Transverse colon (tissue), 4 donors: ENCODE measurements around the gene PERP. TPM values are rescaled to one million over a fixed set of nuclear protein-coding genes. Genes with fewer than 3 reads are reported as not detected.

Experiments
- DNase-seq: peaks from one replicate; pipeline ENCODE4 v3.0.0-alpha.2; 2019
- H3K27ac ChIP-seq, 4 donors: fragments of 200-600 bp; sonication (generic); 2 replicates each; pipeline ENCODE4 v1.5.1; 2016 to 2018; ENCODE audit warnings: inconsistent platforms in 4 of 4
- H3K27me3 ChIP-seq: fragments of 200-600 bp; sonication (generic); 2 replicates; pipeline ENCODE4 v1.5.1; 2017; ENCODE audit warnings: inconsistent platforms
- H3K36me3 ChIP-seq, 4 donors: fragments of 200-600 bp; sonication (generic); 2 replicates each; pipeline ENCODE4 v1.5.1; 2017 to 2019; ENCODE audit warnings: inconsistent platforms in 4 of 4
- H3K4me1 ChIP-seq, 4 donors: fragments of 200-600 bp; sonication (generic); 2 replicates each; pipeline ENCODE4 v1.5.1; 2017 to 2020; ENCODE audit warnings: inconsistent platforms in 4 of 4
- H3K4me3 ChIP-seq, 4 donors: fragments of 200-600 bp; sonication (generic); 1 replicate in 1 of 4; 2 replicates in 3 of 4; pipeline versions ENCODE4 v1.5.1 to v1.6.1; 2017 to 2019; ENCODE audit warnings: inconsistent platforms in 4 of 4
- H3K9me3 ChIP-seq, 2 donors: fragments of 200-600 bp; sonication (generic); 2 replicates each; pipeline ENCODE4 v1.5.1; 2017 to 2019; ENCODE audit warnings: inconsistent platforms in 2 of 2
- EP300 ChIP-seq: sonication (generic); formaldehyde crosslinking; IDR thresholded peaks from one replicate; pipeline ENCODE4 v1.6.1; 2017; ENCODE audit warnings: antibody characterized with exemption, low read depth
- POLR2A ChIP-seq: fragments of 450-650 bp; IDR thresholded peaks from one replicate; pipeline ENCODE4 v1.6.1; 2016; ENCODE audit warnings: antibody characterized with exemption, mild to moderate bottlenecking, moderate library complexity
- POLR2AphosphoS5 ChIP-seq, 3 donors: sonication (generic); formaldehyde crosslinking; IDR thresholded peaks; one replicate each; pipeline ENCODE4 v1.6.1; 2016; ENCODE audit warnings: antibody characterized with exemption in 3 of 3
- WGBS, 2 donors: methylation state at CpG; one replicate each; pipeline ENCODE4 v1.1.5; 2018; ENCODE audit warnings: low coverage in 1 of 2; 5-methylcytosine and 5-hydroxymethylcytosine counted together
- in situ Hi-C, 4 donors: fragments of 200-750 bp; cut with MboI; loops; one replicate each; pipeline versions ENCODE4 v1.15.0 to v1.15.1; 2017; ENCODE audit warnings: low sequenced_read_pairs in 3 of 4, low pct_ligation_motif_present in 1 of 4, low pct_unique_long_range_greater_than_20kb in 1 of 4
- intact Hi-C: fragments of 100-400 bp; cut with DNase I; formaldehyde crosslinking; loops from one replicate; pipeline ENCODE4 v1.15.1; 2023; ENCODE audit warnings: low total_unique reads
- total RNA-seq, 4 donors: library from RNA; depleted of rRNA; stranded (reverse); fragments of >200 nt; gene quantifications; one replicate each; pipeline ENCODE4 v1.1.0, GENCODE V29; 2016
- TF ChIP-seq, protein P1 (sequence below), 5 experiments: fragments of 200-600 bp in 3 of 5; fragments of 450-650 bp in 2 of 5; sonication (generic) in 3 of 5; IDR thresholded peaks; 1 replicate in 2 of 5; 2 replicates in 3 of 5; pipeline ENCODE4 v1.5.1; 2016 to 2017; ENCODE audit warnings: antibody characterized with exemption in 5 of 5, inconsistent platforms in 3 of 5, mild to moderate bottlenecking in 2 of 5, moderate library complexity in 1 of 5

The PERP gene
- total RNA-seq, 4 donors from 2014 or later: 18.1 to 73.0 (median 55.5) TPM

- in situ Hi-C loops: loop anchor here (10.0 to 25.0 kb wide), 7 partner anchors 105 to 653 kb away; partner anchors contain the start of genes HEBP2 (in 2 of the 4) and CCDC28A (in 1 of the 4)
- Histone ChIP-seq H3K4me3 (no peak overlapping the region), H3K4me1 (peaks cover 0 to 35% (median 10%) of the 10 kb centered on the region in 4 donors), H3K27ac (peak overlapping the region in 3 of 4 donors; percentile 26 to 49 (median 37)), H3K9me3 (no peaks in the 10 kb centered on the region), H3K36me3 (no peaks in the 10 kb centered on the region), H3K27me3 (peaks cover 20% of the 10 kb centered on the region)
- intact Hi-C loops: no loop called here
- 30 to 31% methylated on average over 6 to 7 of the region's 7 CpGs for WGBS, 2 donors
- peak; percentile 87 for DNase-seq
- TF ChIP-seq POLR2A: no peak
- TF ChIP-seq, protein P1, sequence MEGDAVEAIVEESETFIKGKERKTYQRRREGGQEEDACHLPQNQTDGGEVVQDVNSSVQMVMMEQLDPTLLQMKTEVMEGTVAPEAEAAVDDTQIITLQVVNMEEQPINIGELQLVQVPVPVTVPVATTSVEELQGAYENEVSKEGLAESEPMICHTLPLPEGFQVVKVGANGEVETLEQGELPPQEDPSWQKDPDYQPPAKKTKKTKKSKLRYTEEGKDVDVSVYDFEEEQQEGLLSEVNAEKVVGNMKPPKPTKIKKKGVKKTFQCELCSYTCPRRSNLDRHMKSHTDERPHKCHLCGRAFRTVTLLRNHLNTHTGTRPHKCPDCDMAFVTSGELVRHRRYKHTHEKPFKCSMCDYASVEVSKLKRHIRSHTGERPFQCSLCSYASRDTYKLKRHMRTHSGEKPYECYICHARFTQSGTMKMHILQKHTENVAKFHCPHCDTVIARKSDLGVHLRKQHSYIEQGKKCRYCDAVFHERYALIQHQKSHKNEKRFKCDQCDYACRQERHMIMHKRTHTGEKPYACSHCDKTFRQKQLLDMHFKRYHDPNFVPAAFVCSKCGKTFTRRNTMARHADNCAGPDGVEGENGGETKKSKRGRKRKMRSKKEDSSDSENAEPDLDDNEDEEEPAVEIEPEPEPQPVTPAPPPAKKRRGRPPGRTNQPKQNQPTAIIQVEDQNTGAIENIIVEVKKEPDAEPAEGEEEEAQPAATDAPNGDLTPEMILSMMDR (IDR thresholded peaks at IDR 0.05): peak; percentile 97 to 99 (median 98)
- no peak for TF ChIP-seq POLR2AphosphoS5 (IDR thresholded peaks at IDR 0.05)
- TF ChIP-seq EP300: no peak
Observed at GRCh38 chr6:138109042-138109997, 2.1 kb upstream of the PERP start.

DNA sequence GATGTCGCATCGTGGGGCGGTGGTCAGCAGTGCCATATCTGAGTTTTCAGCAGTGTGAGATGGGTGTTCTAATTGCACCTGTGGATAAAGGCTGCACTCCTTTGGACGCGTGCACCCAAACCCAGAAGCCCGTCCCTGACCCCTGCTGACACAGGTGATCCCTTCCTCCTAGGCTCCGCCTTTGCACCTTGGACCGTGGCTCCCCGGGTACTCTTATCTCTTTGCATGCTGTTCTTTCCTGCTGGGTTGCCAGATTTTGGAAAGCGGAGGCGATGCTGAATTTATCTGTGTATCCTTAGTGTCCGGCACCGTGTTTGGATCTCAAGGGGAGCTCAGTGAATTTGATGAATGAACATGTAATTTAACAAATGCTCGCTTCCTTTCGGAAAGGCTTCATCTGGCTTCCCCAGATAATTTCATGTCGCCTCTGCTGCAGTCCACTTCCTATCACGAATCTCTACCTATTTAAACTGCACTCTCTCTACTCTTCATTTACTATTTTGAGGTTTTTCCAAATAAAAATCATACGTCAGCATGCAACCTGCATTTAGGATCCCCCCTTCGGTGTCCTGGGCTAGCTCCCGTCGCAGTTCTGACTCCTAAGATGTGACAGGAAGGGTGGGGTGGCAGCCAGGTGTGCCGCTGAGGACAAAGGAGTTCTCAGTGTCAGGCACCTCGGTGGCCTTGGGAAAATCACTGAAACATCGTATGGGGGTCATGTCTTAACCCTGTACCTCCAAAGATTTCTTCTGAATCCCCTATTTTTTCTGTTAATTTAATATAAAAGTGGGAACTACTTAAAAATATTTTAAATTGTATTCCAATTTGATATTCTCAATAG is 753 bp upstream of the PERP start:
- Histone ChIP-seq H3K27ac (peak overlapping the region; percentile 86 to 98 (median 94)), H3K9me3 (no peaks in the 10 kb centered on the region), H3K4me1 (peaks cover 0 to 35% (median 10%) of the 10 kb centered on the region in 4 donors), H3K27me3 (peaks cover 20% of the 10 kb centered on the region), H3K4me3 (peak overlapping the region; percentile 53 to 87 (median 72)), H3K36me3 (no peaks in the 10 kb centered on the region)
- peak; percentile 86 for DNase-seq
- WGBS, 2 donors: 10 to 11% methylated on average over 18 to 24 of the region's 24 CpGs
- TF ChIP-seq EP300 (no peak), POLR2A (no peak), POLR2AphosphoS5 (IDR thresholded peaks at IDR 0.05) (peak in 2 of 3 donors; percentile 14 to 56)
- TF ChIP-seq, protein P1 (IDR thresholded peaks at IDR 0.05): no peak
- intact Hi-C loops: no loop called here
- in situ Hi-C loops: loop anchor here (10.0 to 25.0 kb wide), 7 partner anchors 103 to 654 kb away; partner anchors contain the start of genes HEBP2 (in 2 of the 4) and CCDC28A (in 1 of the 4)

GRCh38 chr6:138106665-138107077 is 548 bp downstream of the PERP start:
- no peaks in the 10 kb centered on the region for H3K36me3 ChIP-seq
- H3K9me3 ChIP-seq: no peaks in the 10 kb centered on the region
- no peak for DNase-seq
- in situ Hi-C loops: loop anchor here (10.0 to 25.0 kb wide), 7 partner anchors 102 to 656 kb away; partner anchors contain the start of genes HEBP2 (in 2 of the 4) and CCDC28A (in 1 of the 4)
- intact Hi-C loops: no loop called here
- peak overlapping the region; percentile 53 to 87 (median 72) for H3K4me3 ChIP-seq
- peaks cover 20% of the 10 kb centered on the region for H3K27me3 ChIP-seq
- H3K27ac ChIP-seq: peak overlapping the region; percentile 86 to 98 (median 94)
- TF ChIP-seq EP300: no peak
- TF ChIP-seq, protein P1 (IDR thresholded peaks at IDR 0.05): no peak
- peak in 1 of 3 donors; percentile 4 for TF ChIP-seq POLR2AphosphoS5 (IDR thresholded peaks at IDR 0.05)
- 4 to 5% methylated on average over 7 to 17 of the region's 17 CpGs for WGBS, 2 donors
- peaks cover 0 to 35% (median 10%) of the 10 kb centered on the region in 4 donors for H3K4me1 ChIP-seq
